Activated CD4-positive, alpha-beta T cell treated with anti-CD3 and anti-CD28 coated beads for 1 hour (primary cell): ENCODE results near the gene LIPG.
"Not testable (repeated sequence)": the region's sequence is repeated elsewhere in the genome, so short reads cannot be mapped to it uniquely, and the experiment has no call there.

Experiments
- DNase-seq: peaks from one replicate; pipeline ENCODE4 v3.0.0-alpha.2; 2020

The LIPG gene

GRCh38 chr18:49579041-49579440, 17.2 kb downstream of the LIPG start:
- DNase-seq: not testable (repeated sequence)

- not testable (repeated sequence) for DNase-seq
These were observed 17.7 kb downstream of the LIPG start for GRCh38 chr18:49579583-49579982.

DNA sequence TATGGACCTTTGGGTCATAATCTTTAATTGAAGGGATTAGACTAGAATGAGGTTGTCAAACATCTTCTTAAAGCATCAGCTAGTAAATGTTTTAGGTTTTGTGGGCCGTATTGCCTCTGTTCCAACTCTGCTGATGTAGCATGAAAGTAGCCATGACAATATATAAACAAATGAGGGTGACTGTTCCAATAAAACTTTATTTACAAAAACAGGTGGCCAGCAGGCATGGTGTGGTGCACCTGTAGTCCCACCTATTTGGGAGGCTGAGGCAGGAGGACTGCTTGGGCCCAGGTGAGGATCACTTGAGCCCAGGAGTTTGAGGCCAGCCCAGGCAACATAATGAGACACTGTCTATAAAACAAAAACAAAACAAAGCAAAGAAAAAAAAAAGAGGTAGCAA, 18.4 kb downstream of the LIPG start:
- no peak for DNase-seq

GRCh38 chr18:49581371-49581770, 19.5 kb downstream of the LIPG start:
- no peak for DNase-seq

DNA sequence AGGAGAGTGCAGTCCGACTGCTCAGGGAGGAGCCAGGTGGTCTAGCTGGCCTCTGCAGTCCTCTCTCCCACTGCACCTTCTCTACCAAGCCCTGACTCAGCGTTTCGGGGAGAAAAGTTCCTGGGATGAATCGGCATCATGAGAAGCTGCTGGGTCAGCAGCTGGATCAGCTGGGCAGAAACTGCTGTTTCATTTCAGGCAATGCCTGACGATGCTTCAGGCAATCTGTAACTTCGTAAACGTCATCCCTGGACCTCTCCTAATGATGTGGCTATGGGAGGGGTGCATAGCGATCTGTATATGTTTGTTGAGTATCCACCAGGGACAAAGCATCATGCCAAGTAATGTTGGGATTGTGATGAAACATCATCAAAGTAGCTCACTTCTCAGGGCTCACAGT, 20.7 kb downstream of the LIPG start:
- no peak for DNase-seq

DNA sequence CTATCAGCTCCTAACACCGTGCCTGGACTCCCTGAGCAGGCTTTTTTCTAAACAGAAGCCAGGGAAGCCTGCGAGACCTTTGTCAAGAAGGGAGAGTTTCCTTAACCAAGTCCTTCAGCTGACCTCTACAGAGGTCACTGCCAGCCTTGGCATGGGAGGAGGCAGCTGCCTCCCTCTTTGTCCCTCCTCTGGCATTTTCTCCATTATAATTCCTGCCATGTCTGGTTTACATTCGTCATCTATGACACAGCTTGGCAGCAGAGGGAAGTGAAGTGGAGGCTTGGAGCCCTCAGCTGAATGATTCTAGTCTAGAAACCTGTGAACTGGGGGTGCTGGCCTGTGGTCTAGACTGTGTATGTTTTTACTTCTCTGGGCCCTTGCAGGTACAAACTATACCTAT, 22.5 kb downstream of the LIPG start:
- DNase-seq: no peak

- DNase-seq: not testable (repeated sequence)
These were observed 23.1 kb downstream of the LIPG start for GRCh38 chr18:49584951-49585350.

DNA sequence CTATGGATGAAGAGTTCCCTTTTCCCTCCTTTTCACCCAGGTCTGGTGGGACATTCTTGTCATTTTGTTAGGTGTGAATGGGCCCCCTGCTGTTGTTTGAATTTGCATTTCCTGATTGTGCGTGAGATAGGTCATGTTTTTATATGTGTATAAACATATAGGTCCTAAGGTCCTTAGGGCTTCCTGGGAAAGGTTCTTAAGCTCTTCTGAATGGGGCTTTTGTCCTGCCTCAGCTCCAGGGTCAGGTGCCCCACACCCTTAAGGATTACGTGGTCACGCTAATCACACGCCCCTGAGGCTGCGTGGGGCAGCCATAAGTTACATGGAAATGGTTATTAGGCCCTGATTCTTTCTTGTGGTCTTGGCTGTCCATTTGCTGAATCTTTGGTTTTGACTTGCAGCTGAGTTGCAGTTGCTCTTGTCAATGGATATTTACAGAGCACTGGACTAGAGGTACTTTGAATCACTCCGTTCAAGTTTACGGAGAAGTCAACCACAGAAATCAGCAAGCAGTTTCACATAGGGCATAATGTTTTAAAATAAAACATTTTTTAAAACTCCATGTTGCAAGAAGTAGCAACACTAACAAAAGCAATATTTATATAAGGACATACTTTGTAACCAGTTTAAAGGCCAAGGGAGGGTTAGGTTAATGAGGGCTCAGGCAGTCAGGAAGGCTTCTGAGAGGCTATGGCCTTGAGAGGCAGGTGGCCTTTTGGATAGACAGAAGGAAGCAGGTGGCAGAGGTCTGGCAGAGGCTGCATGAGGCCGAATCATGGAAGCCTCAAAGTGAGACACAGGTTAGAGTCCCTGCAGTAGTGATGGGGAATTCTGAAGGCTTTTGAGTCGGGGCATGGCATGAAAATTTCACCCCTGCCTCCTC, 24.2 kb downstream of the LIPG start:
- no peak for DNase-seq

- DNase-seq: no peak
These were observed 26.3 kb downstream of the LIPG start for GRCh38 chr18:49588171-49588570.

DNA sequence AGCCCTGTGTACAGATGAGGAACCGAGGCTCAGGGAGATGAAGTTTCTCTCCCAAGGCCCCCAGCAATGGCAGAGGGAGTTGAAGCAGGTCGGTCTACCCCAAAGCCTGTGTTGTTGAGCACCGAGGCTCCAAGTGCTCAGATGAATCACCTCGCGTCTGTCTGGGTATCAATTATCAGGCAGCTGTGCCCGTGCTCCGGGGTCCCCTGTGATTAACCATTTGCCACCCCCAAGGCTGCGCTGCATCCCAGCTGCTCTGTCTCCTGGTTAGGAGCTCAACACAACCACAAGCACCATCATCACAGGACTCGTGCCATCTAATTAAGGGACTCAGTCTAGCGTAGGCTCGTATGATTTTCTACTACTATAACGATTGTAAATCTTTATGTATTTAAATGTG, 27.1 kb downstream of the LIPG start:
- no peak for DNase-seq

GRCh38 chr18:49590608-49591007, 28.8 kb downstream of the LIPG start:
- DNase-seq: no peak

GRCh38 chr18:49591271-49591670, 29.4 kb downstream of the LIPG start:
- no peak for DNase-seq

- no peak for DNase-seq
These were observed 29.9 kb downstream of the LIPG start for GRCh38 chr18:49591775-49592174.

DNA sequence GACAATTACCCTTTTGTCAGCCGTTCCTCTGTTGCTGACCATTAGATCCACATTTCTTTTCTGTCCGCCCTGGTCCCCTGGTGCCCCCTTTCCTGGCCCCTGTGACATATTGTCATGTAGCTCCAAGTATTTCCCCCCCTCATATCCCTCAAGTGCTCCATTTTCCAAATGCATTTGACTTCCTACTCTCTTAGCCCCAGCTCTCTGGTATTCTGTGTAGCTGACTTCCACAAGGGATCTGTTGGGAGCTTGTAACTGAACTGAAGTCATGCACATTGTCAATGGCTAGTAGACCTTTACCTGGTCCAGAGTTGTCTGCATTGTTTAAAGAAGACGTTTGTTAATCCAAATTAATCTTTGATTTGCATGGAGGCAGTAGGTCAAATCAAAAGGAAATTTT, 34.8 kb downstream of the LIPG start:
- DNase-seq: no peak

DNA sequence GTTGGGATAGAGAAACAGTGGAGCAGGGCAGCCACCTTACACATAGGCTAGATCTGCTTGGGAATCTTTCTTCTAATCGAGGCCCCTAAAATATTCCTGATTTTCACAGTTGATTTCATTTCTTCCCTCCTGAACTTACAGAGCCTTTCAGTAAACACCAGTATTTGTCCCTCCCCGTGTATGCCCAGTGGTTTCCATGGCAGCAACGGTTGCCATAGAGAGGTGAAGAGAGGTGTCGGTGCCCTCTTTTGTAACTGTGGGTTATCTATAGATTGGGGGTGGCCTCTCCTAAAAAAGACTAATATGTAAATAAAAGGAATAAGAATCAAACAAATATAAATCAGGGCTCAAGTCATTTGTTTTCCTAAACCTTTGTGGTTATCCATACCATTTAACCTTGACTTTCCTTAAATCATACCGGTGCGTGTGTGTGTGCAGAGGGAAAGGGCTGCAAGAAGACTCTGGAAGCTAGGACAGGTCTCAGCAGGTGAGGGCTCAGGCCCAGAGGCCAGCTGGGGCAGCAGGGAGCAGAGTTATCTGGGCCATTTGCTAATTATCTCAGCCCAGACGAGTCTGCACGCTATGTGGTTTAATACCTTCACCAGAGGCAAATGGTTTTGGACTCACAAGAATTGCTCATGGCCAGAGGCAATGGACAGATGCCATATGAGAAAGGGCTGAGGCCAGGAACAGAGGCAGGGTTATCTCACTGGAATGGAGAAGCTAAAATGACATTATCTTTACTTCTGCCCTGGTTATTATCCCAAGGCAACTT, 35.5 kb downstream of the LIPG start:
- no peak for DNase-seq

DNA sequence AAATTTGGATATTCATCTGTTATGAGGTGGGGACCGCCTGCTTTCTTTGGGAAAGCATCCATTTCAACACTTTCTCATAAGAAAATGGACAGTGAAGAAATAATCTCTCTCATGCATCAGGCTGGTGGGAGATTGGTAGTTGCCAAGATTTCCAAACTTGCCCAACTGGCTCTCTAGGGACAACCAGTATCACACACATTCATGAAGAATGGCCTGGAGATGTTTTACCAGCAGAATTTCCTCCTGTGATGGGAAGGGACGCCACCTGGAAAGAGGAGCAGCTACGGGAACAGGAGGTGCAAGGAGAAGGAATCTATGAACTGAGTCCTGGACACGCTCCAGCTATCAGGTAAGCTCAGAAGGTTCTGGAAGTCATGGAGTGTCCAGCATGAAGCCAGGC, 39.4 kb downstream of the LIPG start:
- DNase-seq: no peak

DNA sequence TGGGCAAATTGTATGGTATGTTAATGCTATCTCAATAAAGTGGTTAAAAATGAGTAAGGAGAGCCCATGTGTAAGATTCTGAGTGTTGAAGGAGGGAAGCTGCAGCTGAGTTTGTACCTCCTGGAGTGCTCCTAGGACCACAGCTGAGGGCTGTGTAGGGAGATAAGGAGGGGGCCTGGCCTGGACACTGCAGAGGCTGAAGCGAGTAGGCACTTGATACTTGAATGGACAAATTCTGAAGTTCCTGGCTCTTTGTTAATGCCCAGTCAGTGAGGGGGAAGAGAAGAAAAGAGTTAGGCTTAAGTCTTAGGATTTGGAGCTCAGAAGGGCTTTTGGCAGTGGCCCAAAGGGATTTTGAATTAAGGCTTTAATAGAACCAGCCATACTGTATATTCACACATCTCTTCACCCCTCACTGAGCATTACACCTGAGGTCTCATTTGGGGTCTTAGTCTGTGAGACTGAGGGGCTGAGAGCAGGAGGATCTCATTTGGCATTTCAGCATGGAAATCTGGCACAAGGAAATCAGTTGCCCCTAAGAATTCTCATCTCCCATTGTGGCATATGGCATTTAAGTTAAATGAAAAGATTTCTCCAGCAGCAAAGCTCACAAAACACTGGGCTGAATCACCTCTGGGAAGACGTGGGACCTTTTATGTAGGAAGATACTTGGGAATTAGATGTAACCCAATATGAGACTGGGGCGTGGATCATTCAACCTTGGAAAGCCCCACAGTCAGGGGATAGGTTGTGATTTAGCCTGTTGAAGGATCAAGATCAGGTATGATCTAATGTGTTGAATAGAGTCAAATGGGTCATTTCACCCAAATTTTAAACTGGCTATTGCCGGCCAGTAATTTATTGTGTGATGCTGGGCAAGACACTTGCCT, 46.8 kb downstream of the LIPG start:
- no peak for DNase-seq

- DNase-seq: no peak
These were observed 47.6 kb downstream of the LIPG start for GRCh38 chr18:49609256-49610021.

GRCh38 chr18:49610022-49610445, 48.2 kb downstream of the LIPG start:
- no peak for DNase-seq

DNA sequence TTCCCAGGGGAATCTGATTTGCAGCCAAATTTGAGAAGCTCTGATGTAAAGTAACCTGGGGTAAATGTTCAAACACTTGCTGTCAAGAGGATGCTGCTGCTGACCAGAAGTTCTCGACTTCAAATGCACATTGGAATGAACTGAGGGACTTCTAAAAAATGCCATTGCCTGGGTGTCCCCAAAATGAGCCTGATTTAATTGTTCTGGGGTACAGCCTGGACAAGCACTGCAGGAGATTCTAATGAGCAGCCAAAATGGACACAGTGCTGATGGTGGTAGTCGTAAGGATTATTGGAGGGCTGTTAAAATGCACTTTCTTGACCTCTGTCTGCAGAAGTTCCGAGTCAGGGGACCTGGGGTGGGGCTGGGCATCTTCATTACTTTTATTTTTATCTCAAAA, 49.5 kb downstream of the LIPG start:
- DNase-seq: no peak

DNA sequence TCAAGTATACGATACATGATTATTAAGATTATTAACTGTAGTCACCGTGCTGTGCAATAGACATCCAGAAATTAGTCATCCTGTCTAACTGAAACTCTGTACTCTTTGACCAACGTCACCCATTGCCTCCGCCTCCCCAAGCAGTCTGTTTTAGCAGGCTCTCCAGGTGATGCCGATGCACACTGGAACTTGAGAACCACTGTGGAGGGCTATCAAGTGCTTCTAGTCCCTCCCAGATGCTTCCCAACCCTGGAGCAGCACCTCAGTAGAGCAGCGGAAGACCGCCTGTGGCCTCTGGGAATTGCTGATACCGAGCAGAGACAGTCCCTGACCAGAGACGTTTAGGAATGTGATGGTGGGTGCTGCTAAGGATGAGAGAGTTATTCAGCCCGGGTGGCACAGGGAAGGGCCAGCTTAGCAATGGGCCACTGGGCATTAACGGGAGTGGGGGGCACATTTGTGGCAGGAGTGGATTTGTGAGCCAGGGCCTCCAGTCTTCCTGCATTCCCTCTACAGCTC, 50.7 kb downstream of the LIPG start:
- DNase-seq: no peak

DNA sequence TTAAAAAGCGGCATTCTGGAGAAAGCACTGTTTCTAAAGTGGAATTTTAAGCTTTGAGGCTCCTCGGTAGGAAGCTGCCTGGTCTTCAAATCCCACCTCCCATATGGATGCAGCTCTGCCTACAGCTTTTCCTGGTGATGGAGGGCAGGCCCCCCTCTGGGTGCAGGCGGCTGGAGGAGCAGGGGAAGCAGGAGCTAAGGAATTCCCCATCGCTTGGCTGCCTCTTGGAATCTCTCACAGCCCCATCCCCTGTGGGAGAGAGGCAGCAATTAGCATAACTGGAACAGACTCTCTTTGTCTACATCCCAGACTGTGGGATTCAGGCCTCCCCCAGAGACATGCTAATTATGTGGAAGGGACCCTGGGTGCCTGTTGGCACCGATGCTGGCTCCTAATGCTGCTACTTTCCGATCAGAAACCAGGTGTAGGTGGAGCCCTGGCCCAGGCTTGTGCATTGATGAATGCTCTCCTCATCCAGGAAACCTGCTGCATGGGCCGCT, 51.3 kb downstream of the LIPG start:
- no peak for DNase-seq
